Measurements from ENCODE around the gene KIF5C.

DNA sequence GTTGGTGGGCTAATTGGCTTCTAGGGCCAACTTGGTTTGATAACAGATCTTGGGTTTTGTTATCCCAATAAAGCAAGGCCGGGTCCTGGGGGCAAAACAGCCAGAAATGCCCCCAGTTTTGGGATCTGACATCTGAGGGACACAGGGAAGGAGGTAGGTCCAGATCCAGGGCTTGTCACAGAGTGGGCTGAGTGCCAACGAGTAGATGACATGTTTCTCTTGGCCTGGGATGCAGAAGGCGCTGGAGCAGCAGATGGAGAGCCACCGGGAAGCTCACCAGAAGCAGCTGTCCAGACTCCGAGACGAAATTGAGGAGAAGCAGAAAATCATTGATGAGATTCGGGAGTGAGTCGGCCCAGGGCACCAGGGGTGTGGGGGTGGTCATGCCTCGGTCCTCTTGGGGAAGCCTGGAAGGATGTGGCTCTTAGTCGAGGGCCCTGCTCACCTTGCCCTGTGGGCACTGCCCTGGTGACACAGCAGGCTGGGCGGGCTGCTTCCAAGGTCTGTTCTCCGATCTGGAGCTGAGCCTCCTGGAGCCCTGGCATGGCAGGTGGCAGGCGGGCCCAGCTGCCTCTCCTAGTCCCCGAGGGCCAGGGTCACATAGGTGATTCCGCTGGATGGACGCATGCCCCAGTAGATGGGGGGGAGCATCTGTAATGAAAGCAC, 123.3 kb downstream of the KIF5C start:
- TF ChIP-seq, protein P1, sequence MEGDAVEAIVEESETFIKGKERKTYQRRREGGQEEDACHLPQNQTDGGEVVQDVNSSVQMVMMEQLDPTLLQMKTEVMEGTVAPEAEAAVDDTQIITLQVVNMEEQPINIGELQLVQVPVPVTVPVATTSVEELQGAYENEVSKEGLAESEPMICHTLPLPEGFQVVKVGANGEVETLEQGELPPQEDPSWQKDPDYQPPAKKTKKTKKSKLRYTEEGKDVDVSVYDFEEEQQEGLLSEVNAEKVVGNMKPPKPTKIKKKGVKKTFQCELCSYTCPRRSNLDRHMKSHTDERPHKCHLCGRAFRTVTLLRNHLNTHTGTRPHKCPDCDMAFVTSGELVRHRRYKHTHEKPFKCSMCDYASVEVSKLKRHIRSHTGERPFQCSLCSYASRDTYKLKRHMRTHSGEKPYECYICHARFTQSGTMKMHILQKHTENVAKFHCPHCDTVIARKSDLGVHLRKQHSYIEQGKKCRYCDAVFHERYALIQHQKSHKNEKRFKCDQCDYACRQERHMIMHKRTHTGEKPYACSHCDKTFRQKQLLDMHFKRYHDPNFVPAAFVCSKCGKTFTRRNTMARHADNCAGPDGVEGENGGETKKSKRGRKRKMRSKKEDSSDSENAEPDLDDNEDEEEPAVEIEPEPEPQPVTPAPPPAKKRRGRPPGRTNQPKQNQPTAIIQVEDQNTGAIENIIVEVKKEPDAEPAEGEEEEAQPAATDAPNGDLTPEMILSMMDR (IDR thresholded peaks at IDR 0.05), result no peak
- TF ChIP-seq POLR2A (IDR thresholded peaks at IDR 0.05) (no peak), POLR2AphosphoS5 (IDR thresholded peaks at IDR 0.05) (no peak)
